ENCODE measurements around the gene NFASC. TPM values are rescaled to one million over a fixed set of nuclear protein-coding genes. Genes with fewer than 3 reads are reported as not detected.

Gene NFASC
- total and polyA plus RNA-seq, 2 experiments from 2014 or later, result 0.75 to 2.2 TPM

- Histone ChIP-seq H4K20me1 (ENCODE audit: insufficient read depth, poor library complexity, severe bottlenecking) (no peaks in the 10 kb centered on the region), H3K4me2 (no peak overlapping the region), H3K9me3 (ENCODE audit: low read depth) (no peaks in the 10 kb centered on the region), H3K4me1 (ENCODE audit: insufficient read depth) (no peaks in the 10 kb centered on the region), H3K36me3 (replicated peaks; ENCODE audit: insufficient read depth, low read depth) (no peaks in the 10 kb centered on the region), H3K27ac (no peak overlapping the region), H3K9me2 (replicated peaks; ENCODE audit: insufficient read depth) (no peaks in the 10 kb centered on the region), H2AFZ (no peak overlapping the region), H3K27me3 (peaks cover 6% of the 10 kb centered on the region), H3K4me3 (no peak overlapping the region), H3K79me2 (no peaks in the 10 kb centered on the region)
- 69% methylated on average over 3 of the region's 3 CpGs for WGBS (ENCODE audit: low lambda C conversion rate, missing lambda C conversion rate)
- no peak for DNase-seq (ENCODE audit: low spot score)
- TF ChIP-seq CTCF (IDR thresholded peaks at IDR 0.05; ENCODE audit: poor library complexity) (no peak), EZH2 (IDR thresholded peaks at IDR 0.05; ENCODE audit: borderline replicate concordance) (no peak), EZH2phosphoT487 (IDR thresholded peaks at IDR 0.05; ENCODE audit: low read depth, severe bottlenecking, unreplicated experiment) (no peak)
Measured at GRCh38 chr1:204935155-204935554, 64.5 kb downstream of the NFASC start.

- no peak overlapping the region for H3K4me2 ChIP-seq
- peaks cover 3% of the 10 kb centered on the region for H3K27me3 ChIP-seq
- H3K9me3 ChIP-seq (ENCODE audit: low read depth), result no peaks in the 10 kb centered on the region
- H3K4me3 ChIP-seq, result no peak overlapping the region
- no peaks in the 10 kb centered on the region for H4K20me1 ChIP-seq (ENCODE audit: insufficient read depth, poor library complexity, severe bottlenecking)
- WGBS (ENCODE audit: low lambda C conversion rate, missing lambda C conversion rate), result 79% methylated on average over 4 of the region's 4 CpGs
- no peak for DNase-seq (ENCODE audit: low spot score)
- no peak overlapping the region for H2AFZ ChIP-seq
- TF ChIP-seq CTCF (IDR thresholded peaks at IDR 0.05; ENCODE audit: poor library complexity), result no peak
- no peak for TF ChIP-seq EZH2phosphoT487 (IDR thresholded peaks at IDR 0.05; ENCODE audit: low read depth, severe bottlenecking, unreplicated experiment)
- no peak for TF ChIP-seq EZH2 (IDR thresholded peaks at IDR 0.05; ENCODE audit: borderline replicate concordance)
- no peaks in the 10 kb centered on the region for H3K4me1 ChIP-seq (ENCODE audit: insufficient read depth)
- no peaks in the 10 kb centered on the region for H3K9me2 ChIP-seq (replicated peaks; ENCODE audit: insufficient read depth)
- H3K27ac ChIP-seq, result no peak overlapping the region
- no peaks in the 10 kb centered on the region for H3K79me2 ChIP-seq
- H3K36me3 ChIP-seq (replicated peaks; ENCODE audit: insufficient read depth, low read depth), result no peaks in the 10 kb centered on the region
Measured at GRCh38 chr1:204936765-204937164, 66.1 kb downstream of the NFASC start.

GRCh38 chr1:204937901-204938300 lies 67.2 kb downstream of the NFASC start:
- H3K27me3 ChIP-seq, result no peaks in the 10 kb centered on the region
- 86% methylated on average over 11 of the region's 11 CpGs for WGBS (ENCODE audit: low lambda C conversion rate, missing lambda C conversion rate)
- no peaks in the 10 kb centered on the region for H3K4me1 ChIP-seq (ENCODE audit: insufficient read depth)
- no peaks in the 10 kb centered on the region for H3K79me2 ChIP-seq
- H3K4me2 ChIP-seq, result no peak overlapping the region
- no peaks in the 10 kb centered on the region for H4K20me1 ChIP-seq (ENCODE audit: insufficient read depth, poor library complexity, severe bottlenecking)
- no peaks in the 10 kb centered on the region for H3K36me3 ChIP-seq (replicated peaks; ENCODE audit: insufficient read depth, low read depth)
- no peaks in the 10 kb centered on the region for H3K9me3 ChIP-seq (ENCODE audit: low read depth)
- H2AFZ ChIP-seq, result no peak overlapping the region
- no peak overlapping the region for H3K4me3 ChIP-seq
- DNase-seq (ENCODE audit: low spot score), result no peak
- no peak overlapping the region for H3K27ac ChIP-seq
- H3K9me2 ChIP-seq (replicated peaks; ENCODE audit: insufficient read depth), result no peaks in the 10 kb centered on the region
- TF ChIP-seq EZH2 (IDR thresholded peaks at IDR 0.05; ENCODE audit: borderline replicate concordance), result no peak
- TF ChIP-seq EZH2phosphoT487 (IDR thresholded peaks at IDR 0.05; ENCODE audit: low read depth, severe bottlenecking, unreplicated experiment), result no peak
- TF ChIP-seq CTCF (IDR thresholded peaks at IDR 0.05; ENCODE audit: poor library complexity), result no peak

- Histone ChIP-seq H3K4me1 (ENCODE audit: insufficient read depth) (no peaks in the 10 kb centered on the region), H3K27ac (no peak overlapping the region), H4K20me1 (ENCODE audit: insufficient read depth, poor library complexity, severe bottlenecking) (no peaks in the 10 kb centered on the region), H3K27me3 (peaks cover 9% of the 10 kb centered on the region), H3K4me2 (no peak overlapping the region), H3K4me3 (no peak overlapping the region), H3K79me2 (no peaks in the 10 kb centered on the region), H2AFZ (no peak overlapping the region), H3K9me2 (replicated peaks; ENCODE audit: insufficient read depth) (no peaks in the 10 kb centered on the region), H3K36me3 (replicated peaks; ENCODE audit: insufficient read depth, low read depth) (no peaks in the 10 kb centered on the region), H3K9me3 (ENCODE audit: low read depth) (no peaks in the 10 kb centered on the region)
- DNase-seq (ENCODE audit: low spot score), result no peak
- TF ChIP-seq EZH2 (IDR thresholded peaks at IDR 0.05; ENCODE audit: borderline replicate concordance), result no peak
- TF ChIP-seq CTCF (IDR thresholded peaks at IDR 0.05; ENCODE audit: poor library complexity), result no peak
- no peak for TF ChIP-seq EZH2phosphoT487 (IDR thresholded peaks at IDR 0.05; ENCODE audit: low read depth, severe bottlenecking, unreplicated experiment)
- WGBS (ENCODE audit: low lambda C conversion rate, missing lambda C conversion rate), result 78% methylated on average over 2 of the region's 2 CpGs
Measured at GRCh38 chr1:204940591-204940990, 69.9 kb downstream of the NFASC start.

Measured in hepatocyte (in vitro differentiated cells).